SK-N-SH treated with all-trans-retinoic acid at 6 μM for 48 hours (cell line): ENCODE data around the gene DLL4.
"Not testable (repeated sequence)": the region's sequence is repeated elsewhere in the genome, so short reads cannot be mapped to it uniquely, and the experiment has no call there.

Experiments
- ATAC-seq: fragments of 200-7000 bp; cut with Tn5 transposase; 3 replicates; pipeline ENCODE4 v1.9.1; 2020; ENCODE audit warnings: mild to moderate bottlenecking, moderate library complexity
- ARNTL ChIP-seq: fragments of 450-650 bp; formaldehyde crosslinking; IDR thresholded peaks from 2 replicates; pipeline ENCODE4 v1.5.0; 2020; ENCODE audit warnings: low read depth, mild to moderate bottlenecking, moderate library complexity, borderline replicate concordance
- BACH2 ChIP-seq: fragments of 250-450 bp; sonication (Bioruptor Pico); IDR thresholded peaks from 2 replicates; pipeline ENCODE4 v1.9.0; 2021; ENCODE audit warnings: mild to moderate bottlenecking, borderline replicate concordance
- CREB5 ChIP-seq: fragments of 250-450 bp; sonication (Bioruptor Pico); IDR thresholded peaks from 2 replicates; pipeline ENCODE4 v1.5.1; 2020; ENCODE audit warnings: low read depth, mild to moderate bottlenecking, moderate library complexity
- CSDC2 ChIP-seq: fragments of 250-450 bp; sonication (Bioruptor Pico); IDR thresholded peaks from 2 replicates; pipeline ENCODE4 v1.5.0; 2020; ENCODE audit warnings: mild to moderate bottlenecking, moderate library complexity
- CSRNP3 ChIP-seq: fragments of 250-450 bp; sonication (Bioruptor Pico); IDR thresholded peaks from 2 replicates; pipeline ENCODE4 v1.5.1; 2021; ENCODE audit warnings: mild to moderate bottlenecking, moderate library complexity
- GLIS3 ChIP-seq: fragments of 250-450 bp; sonication (Bioruptor Pico); IDR thresholded peaks from 2 replicates; pipeline ENCODE4 v1.5.0; 2020; ENCODE audit warnings: mild to moderate bottlenecking, moderate library complexity
- ISL1 ChIP-seq: fragments of 250-450 bp; sonication (Bioruptor Pico); IDR thresholded peaks from 2 replicates; pipeline ENCODE4 v2.1.2; 2022; ENCODE audit warnings: mild to moderate bottlenecking, moderate library complexity
- OSR1 ChIP-seq: fragments of 250-450 bp; sonication (Bioruptor Pico); IDR thresholded peaks from 2 replicates; pipeline ENCODE4 v1.8.0; 2022; ENCODE audit warnings: moderate library complexity, mild to moderate bottlenecking, inconsistent platforms
- PATZ1 ChIP-seq: fragments of 250-450 bp; sonication (Bioruptor Pico); IDR thresholded peaks from 2 replicates; pipeline ENCODE4 v1.8.0; 2020; ENCODE audit warnings: mild to moderate bottlenecking, moderate library complexity, borderline replicate concordance
- POU6F1 ChIP-seq: fragments of 250-450 bp; sonication (Bioruptor Pico); IDR thresholded peaks from 2 replicates; pipeline ENCODE4 v1.8.0; 2021; ENCODE audit warnings: low read depth, mild to moderate bottlenecking, moderate library complexity, borderline replicate concordance
- PPARA ChIP-seq: fragments of 250-450 bp; sonication (Bioruptor Pico); IDR thresholded peaks from 2 replicates; pipeline ENCODE4 v1.5.0; 2020; ENCODE audit warnings: mild to moderate bottlenecking, borderline replicate concordance
- RARB ChIP-seq: fragments of 250-450 bp; sonication (Bioruptor Pico); IDR thresholded peaks from 2 replicates; pipeline ENCODE4 v1.8.0; 2021; ENCODE audit warnings: mild to moderate bottlenecking, moderate library complexity
- SNAI2 ChIP-seq: fragments of 250-450 bp; sonication (Bioruptor Pico); IDR thresholded peaks from 2 replicates; pipeline ENCODE4 v1.5.0; 2020; ENCODE audit warnings: mild to moderate bottlenecking, moderate library complexity
- TCF4 ChIP-seq: fragments of 250-450 bp; sonication (Bioruptor Pico); IDR thresholded peaks from 2 replicates; pipeline ENCODE4 v1.8.0; 2021; ENCODE audit warnings: mild to moderate bottlenecking, moderate library complexity, borderline replicate concordance
- TOX ChIP-seq: fragments of 250-450 bp; sonication (Bioruptor Pico); IDR thresholded peaks from 2 replicates; pipeline ENCODE4 v1.8.0; 2021; ENCODE audit warnings: mild to moderate bottlenecking, moderate library complexity, borderline replicate concordance
- ZC3H10 ChIP-seq: fragments of 250-450 bp; sonication (Bioruptor Pico); IDR thresholded peaks from 2 replicates; pipeline ENCODE4 v1.5.1; 2021; ENCODE audit warnings: mild to moderate bottlenecking, moderate library complexity
- ZFP3 ChIP-seq: fragments of 250-450 bp; sonication (Bioruptor Pico); IDR thresholded peaks from 2 replicates; pipeline ENCODE4 v1.5.0; 2020; ENCODE audit warnings: mild to moderate bottlenecking, moderate library complexity
- ZFP30 ChIP-seq: fragments of 450-650 bp; formaldehyde crosslinking; IDR thresholded peaks from 2 replicates; pipeline ENCODE4 v1.5.0; 2022; ENCODE audit warnings: mild to moderate bottlenecking, moderate library complexity
- ZNF565 ChIP-seq: fragments of 450-650 bp; formaldehyde crosslinking; conservative IDR thresholded peaks from 2 replicates; pipeline ENCODE4 v1.5.0; 2020; ENCODE audit warnings: low read depth, mild to moderate bottlenecking, moderate library complexity
- ZNF70 ChIP-seq: fragments of 450-650 bp; formaldehyde crosslinking; IDR thresholded peaks from 2 replicates; pipeline ENCODE4 v1.5.0; 2020; ENCODE audit warnings: mild to moderate bottlenecking, moderate library complexity
- ZNF8 ChIP-seq: fragments of 450-650 bp; formaldehyde crosslinking; IDR thresholded peaks from 2 replicates; pipeline ENCODE4 v1.5.0; 2020; ENCODE audit warnings: mild to moderate bottlenecking, moderate library complexity

The DLL4 gene

GRCh38 chr15:40952301-40952900 lies 23.3 kb downstream of the DLL4 start:
- ATAC-seq: no peak
- TF ChIP-seq TCF4 (CRISPR knock-in tag) (no peak), ZC3H10 (CRISPR knock-in tag) (no peak), GLIS3 (no peak), OSR1 (CRISPR knock-in tag) (no peak), POU6F1 (CRISPR knock-in tag) (no peak), ZNF8 (no peak), CSRNP3 (CRISPR knock-in tag) (no peak), ISL1 (CRISPR knock-in tag) (no peak), ZFP3 (no peak)

- TF ChIP-seq ZFP30 (CRISPR knock-in tag): 0 out of 2 replicates have a peak, but pooled peaks have one; percentile 11
- TF ChIP-seq CSDC2 (CRISPR knock-in tag): no peak
- ATAC-seq: peak; percentile 96
Measured at GRCh38 chr15:40952901-40953712, 24.0 kb downstream of the DLL4 start, which contains the start of gene CHAC1. Gene CHAC1, plus strand, starts transcription at chr15:40953471. Its CDS starts 113 bp downstream, at chr15:40953584.

- ATAC-seq: peak; percentile 35
- TF ChIP-seq RARB (CRISPR knock-in tag): no peak
Measured at GRCh38 chr15:40953713-40954074, 24.6 kb downstream of the DLL4 start.

GRCh38 chr15:40954158-40954848 lies 25.2 kb downstream of the DLL4 start:
- not testable (repeated sequence) for ATAC-seq

- no peak for ATAC-seq
- TF ChIP-seq SNAI2 (CRISPR knock-in tag) (no peak), ZNF565 (CRISPR knock-in tag) (no peak), TOX (CRISPR knock-in tag) (no peak), TCF4 (CRISPR knock-in tag) (no peak), OSR1 (CRISPR knock-in tag) (no peak), PATZ1 (no peak), RARB (CRISPR knock-in tag) (no peak), ARNTL (CRISPR knock-in tag) (no peak), ISL1 (CRISPR knock-in tag) (no peak), POU6F1 (CRISPR knock-in tag) (no peak), ZC3H10 (CRISPR knock-in tag) (no peak), BACH2 (CRISPR knock-in tag) (no peak), ZFP30 (CRISPR knock-in tag) (no peak), PPARA (no peak), GLIS3 (no peak), CREB5 (CRISPR knock-in tag) (no peak), ZNF70 (no peak), ZNF8 (no peak)
- TF ChIP-seq, all 23 proteins: peak for 0
Measured at GRCh38 chr15:40955141-40955903, 26.2 kb downstream of the DLL4 start.
